Measurements from ENCODE around the gene IGSF21. TPM values are rescaled to one million over a fixed set of nuclear protein-coding genes. Genes with fewer than 3 reads are reported as not detected.

IGSF21 gene
- total and polyA plus RNA-seq, 2 donors (not counting 3 experiments of a cell fraction or from before 2014, with no cell fraction given) = not detected

DNA sequence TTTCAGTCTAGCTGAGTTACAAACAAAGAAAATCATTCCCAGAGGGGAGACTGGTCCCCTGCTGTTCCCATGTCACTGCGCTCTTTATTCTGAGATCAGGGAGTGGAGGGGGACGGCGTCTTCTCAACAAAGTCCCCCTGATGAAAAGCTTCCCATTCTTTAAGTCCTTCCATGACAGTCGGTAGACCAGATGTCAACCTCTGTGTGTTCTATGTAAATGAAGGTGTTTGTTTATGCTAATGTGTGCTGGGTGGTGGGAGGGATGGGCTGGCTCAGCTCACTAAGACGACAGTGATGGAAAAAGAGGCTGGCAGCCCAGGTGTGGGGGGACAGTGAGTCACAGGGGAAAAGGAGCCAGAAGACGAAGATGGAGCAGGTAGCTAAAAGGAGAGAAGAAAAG lies 225.0 kb downstream of the IGSF21 start:
- H3K4me3 ChIP-seq (replicated peaks in 1 of 3; ENCODE audit: insufficient read depth in 1 of 3, low read depth in 1 of 3, low read length in 3 of 3) = no peak overlapping the region
- H3K27me3 ChIP-seq (ENCODE audit: control insufficient read depth in 2 of 2, insufficient read depth in 2 of 2, low read length in 2 of 2) = no peaks in the 10 kb centered on the region
- intact Hi-C loops (cut with micrococcal nuclease) (no loop called here), dilution Hi-C loops (cut with MboI; ENCODE audit: extremely low pct_ligation_motif_present, low sequenced_read_pairs) (no loop called here)
- no TSS peak for BruUV-seq (replicated peaks)
- H4K20me1 ChIP-seq (replicated peaks; ENCODE audit: control insufficient read depth, extremely low read depth, insufficient read depth, low read length) = no peaks in the 10 kb centered on the region
- no peaks in the 10 kb centered on the region for H3K9me3 ChIP-seq (replicated peaks; ENCODE audit: control insufficient read depth, insufficient read depth, low read length)
- no peaks in the 10 kb centered on the region for H3K36me3 ChIP-seq (ENCODE audit: control insufficient read depth in 2 of 2, extremely low read depth in 1 of 2, insufficient read depth in 2 of 2, low read length in 2 of 2)
- no peak for DNase-seq (ENCODE audit: low read depth, low spot score)
- FAIRE-seq = no peak
- H3K4me1 ChIP-seq (ENCODE audit: control insufficient read depth, extremely low read depth, insufficient read depth, low read length) = no peaks in the 10 kb centered on the region
- POLR2A ChIA-PET = no interaction called here
- no peak overlapping the region for H3K4me2 ChIP-seq (ENCODE audit: insufficient read depth, low read length)
- CTCF ChIA-PET = no interaction called here
- no peak overlapping the region for H2AFZ ChIP-seq (ENCODE audit: low read depth, low read length)
- TF ChIP-seq POLR2AphosphoS5 (IDR thresholded peaks at IDR 0.05; ENCODE audit: insufficient read depth, low read depth, low read length) = no peak
- TF ChIP-seq MYC (IDR thresholded peaks at IDR 0.05; ENCODE audit: low read depth, low read length) = no peak
- TF ChIP-seq, protein P1, sequence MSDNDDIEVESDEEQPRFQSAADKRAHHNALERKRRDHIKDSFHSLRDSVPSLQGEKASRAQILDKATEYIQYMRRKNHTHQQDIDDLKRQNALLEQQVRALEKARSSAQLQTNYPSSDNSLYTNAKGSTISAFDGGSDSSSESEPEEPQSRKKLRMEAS (IDR thresholded peaks at IDR 0.05; ENCODE audit: insufficient read depth, insufficient read length) = no peak
- TF ChIP-seq GATA2 (IDR thresholded peaks at IDR 0.05; ENCODE audit: insufficient read depth, insufficient read length, low read depth, low read length) = no peak
- TF ChIP-seq JUN (IDR thresholded peaks at IDR 0.05; ENCODE audit: borderline replicate concordance, insufficient read depth, insufficient read length, low read depth) = no peak
- TF ChIP-seq EZH2 (IDR thresholded peaks at IDR 0.05; ENCODE audit: borderline replicate concordance, low read depth, low read length, severe bottlenecking) = no peak
- no peak for TF ChIP-seq POLR2A (IDR thresholded peaks at IDR 0.05; ENCODE audit: low read depth, low read length)
- TF ChIP-seq FOS (IDR thresholded peaks at IDR 0.05; ENCODE audit: borderline replicate concordance, insufficient read depth, low read length) = no peak
- TF ChIP-seq, protein P2, sequence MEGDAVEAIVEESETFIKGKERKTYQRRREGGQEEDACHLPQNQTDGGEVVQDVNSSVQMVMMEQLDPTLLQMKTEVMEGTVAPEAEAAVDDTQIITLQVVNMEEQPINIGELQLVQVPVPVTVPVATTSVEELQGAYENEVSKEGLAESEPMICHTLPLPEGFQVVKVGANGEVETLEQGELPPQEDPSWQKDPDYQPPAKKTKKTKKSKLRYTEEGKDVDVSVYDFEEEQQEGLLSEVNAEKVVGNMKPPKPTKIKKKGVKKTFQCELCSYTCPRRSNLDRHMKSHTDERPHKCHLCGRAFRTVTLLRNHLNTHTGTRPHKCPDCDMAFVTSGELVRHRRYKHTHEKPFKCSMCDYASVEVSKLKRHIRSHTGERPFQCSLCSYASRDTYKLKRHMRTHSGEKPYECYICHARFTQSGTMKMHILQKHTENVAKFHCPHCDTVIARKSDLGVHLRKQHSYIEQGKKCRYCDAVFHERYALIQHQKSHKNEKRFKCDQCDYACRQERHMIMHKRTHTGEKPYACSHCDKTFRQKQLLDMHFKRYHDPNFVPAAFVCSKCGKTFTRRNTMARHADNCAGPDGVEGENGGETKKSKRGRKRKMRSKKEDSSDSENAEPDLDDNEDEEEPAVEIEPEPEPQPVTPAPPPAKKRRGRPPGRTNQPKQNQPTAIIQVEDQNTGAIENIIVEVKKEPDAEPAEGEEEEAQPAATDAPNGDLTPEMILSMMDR (IDR thresholded peaks at IDR 0.05; ENCODE audit: extremely low read depth in 1 of 2, insufficient read depth in 1 of 2, low read depth in 1 of 2, low read length in 2 of 2) = no peak
- no peaks in the 10 kb centered on the region for H3K79me2 ChIP-seq (ENCODE audit: control insufficient read depth, insufficient read depth, low read length)
- no peaks in the 10 kb centered on the region for H3K9me1 ChIP-seq (replicated peaks; ENCODE audit: control insufficient read depth, extremely low read depth, insufficient read depth, low read length)
- H3K27ac ChIP-seq (ENCODE audit: insufficient read depth, low read depth, low read length) = no peak overlapping the region
- H3K9ac ChIP-seq (replicated peaks; ENCODE audit: extremely low read depth, insufficient read depth, low read length) = no peak overlapping the region
